ENCODE results near the gene MAN2B2. TPM values are rescaled to one million over a fixed set of nuclear protein-coding genes. Genes with fewer than 3 reads are reported as not detected.
"Not testable (repeated sequence)": the region's sequence is repeated elsewhere in the genome, so short reads cannot be mapped to it uniquely, and the experiment has no call there.

Gene MAN2B2
- total RNA-seq, 1 donor from 2014 or later, result 19.0 TPM

DNA sequence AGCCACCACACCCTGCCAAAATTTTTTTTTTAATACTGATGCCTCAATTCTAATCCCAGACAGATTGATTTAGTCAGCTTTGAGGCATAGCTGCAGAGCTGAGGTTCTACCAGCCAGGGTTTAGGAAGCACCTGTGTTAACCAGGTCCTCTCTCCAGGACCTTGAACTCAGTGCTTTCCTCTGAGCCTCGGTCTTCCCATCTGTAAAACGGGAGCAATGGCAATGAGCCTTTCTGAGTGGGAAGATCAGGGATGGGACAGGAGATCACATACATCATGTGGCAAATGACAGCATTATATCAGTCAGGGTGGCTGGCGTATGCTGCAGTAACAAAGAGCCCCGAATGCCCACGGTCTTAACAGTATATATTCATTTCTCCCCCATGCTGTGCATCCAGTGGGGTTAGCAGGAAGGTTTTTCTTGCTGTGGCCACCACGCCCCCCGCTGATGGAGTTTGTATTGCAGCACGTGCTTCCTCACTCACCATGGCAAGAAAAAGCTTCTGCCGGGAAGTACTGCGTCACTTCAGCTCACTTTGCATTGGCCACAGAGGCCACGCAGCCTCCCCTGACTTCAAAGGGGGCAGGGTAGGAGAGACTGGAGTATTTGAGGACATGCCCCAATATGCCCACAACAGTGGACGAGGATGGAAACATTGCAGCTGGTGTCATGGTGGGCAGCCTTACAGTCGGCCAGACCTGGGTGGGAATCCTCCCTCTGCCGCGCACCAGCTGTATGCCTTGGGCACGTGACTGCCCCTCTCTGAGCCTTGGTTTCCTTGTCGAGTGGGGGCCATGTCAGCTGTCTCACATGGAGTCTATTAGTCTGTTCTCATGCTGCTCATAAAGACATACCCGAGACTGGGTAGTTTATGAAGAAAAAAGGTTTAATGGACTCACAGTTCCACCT, 41.4 kb downstream of the MAN2B2 start:
- no peak for DNase-seq (ENCODE audit: low spot score)

- no peak for DNase-seq (ENCODE audit: low spot score)
Observed at GRCh38 chr4:6617246-6617645, 42.3 kb downstream of the MAN2B2 start.

- no peak for DNase-seq (ENCODE audit: low spot score)
Observed at GRCh38 chr4:6618386-6619115, 43.6 kb downstream of the MAN2B2 start.

- DNase-seq (ENCODE audit: low spot score), result no peak
Observed at GRCh38 chr4:6619116-6619465, 44.1 kb downstream of the MAN2B2 start.

- DNase-seq (ENCODE audit: low spot score), result no peak
Observed at GRCh38 chr4:6619466-6620255, 44.7 kb downstream of the MAN2B2 start.

DNA sequence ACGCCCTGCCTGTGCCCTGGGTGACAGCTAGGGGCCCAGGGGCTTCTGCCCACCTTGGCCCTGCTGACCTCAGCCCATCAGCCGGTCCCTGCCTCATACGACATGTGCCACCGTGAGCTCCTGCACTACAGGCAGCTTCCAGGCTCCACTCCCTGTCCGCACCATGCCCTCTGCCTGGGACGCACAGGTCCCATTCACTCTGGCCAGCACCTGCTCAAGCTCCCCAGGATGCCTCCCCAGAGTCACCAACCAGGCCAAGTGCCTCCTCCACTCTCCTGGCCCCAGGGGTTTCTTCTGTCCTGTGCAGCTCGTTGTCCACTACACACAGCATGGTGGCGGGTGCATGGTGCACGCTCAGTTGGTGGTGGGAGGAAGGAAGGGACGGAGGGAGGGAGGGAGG, 45.3 kb downstream of the MAN2B2 start:
- DNase-seq (ENCODE audit: low spot score), result no peak

DNA sequence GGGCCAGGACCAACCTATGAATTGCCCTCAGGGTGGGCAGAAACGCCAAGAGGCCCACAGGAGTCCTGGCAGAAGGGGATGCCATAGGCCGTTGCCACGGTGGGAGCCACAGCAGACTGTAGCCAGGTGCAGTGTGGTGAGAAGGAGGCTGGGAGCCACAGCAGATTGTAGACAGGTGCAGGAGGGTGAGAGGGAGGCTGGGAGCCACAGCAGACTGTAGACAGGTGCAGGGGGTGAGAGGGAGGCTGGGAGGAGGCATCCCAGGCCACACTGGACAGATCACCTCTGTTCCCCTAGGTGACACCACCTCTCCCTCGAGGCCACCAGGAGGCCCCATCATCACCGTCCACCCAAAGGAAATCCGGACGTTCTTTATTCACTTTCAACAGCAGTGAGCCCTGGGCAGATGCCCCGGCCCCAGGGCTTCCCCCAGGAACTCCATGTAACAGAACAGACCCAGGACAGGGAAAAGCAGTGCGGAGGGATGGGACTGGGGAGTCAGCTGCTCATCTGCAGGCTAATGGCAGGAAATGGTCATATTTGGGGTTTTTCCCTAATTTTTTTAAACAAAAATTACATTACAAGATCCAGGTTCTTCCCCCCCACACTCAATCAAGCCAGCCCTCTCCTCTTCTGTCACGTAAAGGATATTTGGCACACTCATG, 46.0 kb downstream of the MAN2B2 start:
- DNase-seq (ENCODE audit: low spot score), result no peak

GRCh38 chr4:6621556-6621927, 46.6 kb downstream of the MAN2B2 start:
- no peak for DNase-seq (ENCODE audit: low spot score)

- no peak for DNase-seq (ENCODE audit: low spot score)
Observed at GRCh38 chr4:6622744-6623143, 47.8 kb downstream of the MAN2B2 start.

DNA sequence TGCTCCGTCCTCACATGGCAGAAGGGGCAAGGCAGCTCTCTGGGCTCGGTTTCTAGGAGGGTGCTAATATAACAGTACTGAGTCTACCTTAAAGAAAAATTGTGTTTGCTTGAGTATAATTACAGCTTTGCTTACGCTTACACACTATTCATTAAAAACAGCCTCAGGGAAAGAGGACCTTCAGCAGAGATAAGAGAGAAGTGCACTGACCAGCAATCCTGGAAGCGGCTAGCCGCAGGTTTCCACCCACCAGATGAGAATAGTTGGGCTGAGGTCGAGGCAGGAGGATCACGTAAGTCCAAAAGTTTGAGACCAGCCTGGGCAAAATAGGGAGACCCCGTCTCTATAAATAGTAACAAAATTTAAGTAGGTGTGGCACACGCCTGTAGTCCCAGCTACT, 50.3 kb downstream of the MAN2B2 start:
- DNase-seq (ENCODE audit: low spot score), result no peak

DNA sequence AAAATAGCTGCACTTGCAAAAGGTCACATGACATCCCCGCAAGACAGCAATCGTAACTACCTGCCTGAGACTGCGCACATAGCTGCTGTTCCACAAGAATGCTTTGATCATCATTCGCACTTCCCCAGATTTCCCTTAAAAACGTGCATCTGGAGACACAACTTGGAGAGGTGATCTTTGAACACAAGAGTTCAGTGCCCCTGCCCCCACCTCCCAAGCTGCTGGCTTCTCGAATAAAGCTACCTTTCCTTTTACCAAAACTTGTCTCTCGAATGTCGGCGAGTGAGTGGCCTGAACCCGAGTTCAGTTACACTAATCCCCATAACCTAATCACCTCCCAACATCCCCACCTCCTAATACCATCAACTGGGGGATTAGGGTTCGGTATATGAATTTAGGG, 51.1 kb downstream of the MAN2B2 start:
- no peak for DNase-seq (ENCODE audit: low spot score)

GRCh38 chr4:6627832-6628231, 52.8 kb downstream of the MAN2B2 start:
- DNase-seq (ENCODE audit: low spot score), result no peak

DNA sequence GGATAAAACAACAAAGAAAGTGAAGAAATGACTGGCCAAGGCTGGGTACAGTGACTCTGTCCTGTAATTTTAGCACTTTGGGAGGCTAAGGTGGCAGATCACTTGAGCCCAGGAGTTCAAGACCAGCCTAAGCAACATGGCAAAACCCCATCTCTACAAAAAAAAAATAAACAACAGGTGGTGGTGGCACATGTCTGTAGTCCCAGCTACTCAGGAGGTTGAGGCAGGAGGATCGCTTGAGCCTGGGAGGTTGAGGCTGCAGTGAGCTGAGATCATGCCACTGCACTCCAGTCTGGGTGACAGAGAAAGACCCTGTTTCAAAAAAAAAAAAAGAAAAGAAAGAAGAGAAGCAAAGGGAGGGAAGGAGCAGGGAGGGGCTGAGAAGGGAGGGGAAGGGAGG, 53.5 kb downstream of the MAN2B2 start:
- DNase-seq (ENCODE audit: low spot score), result not testable (repeated sequence)

GRCh38 chr4:6632125-6632524, 57.1 kb downstream of the MAN2B2 start:
- no peak for DNase-seq (ENCODE audit: low spot score)

DNA sequence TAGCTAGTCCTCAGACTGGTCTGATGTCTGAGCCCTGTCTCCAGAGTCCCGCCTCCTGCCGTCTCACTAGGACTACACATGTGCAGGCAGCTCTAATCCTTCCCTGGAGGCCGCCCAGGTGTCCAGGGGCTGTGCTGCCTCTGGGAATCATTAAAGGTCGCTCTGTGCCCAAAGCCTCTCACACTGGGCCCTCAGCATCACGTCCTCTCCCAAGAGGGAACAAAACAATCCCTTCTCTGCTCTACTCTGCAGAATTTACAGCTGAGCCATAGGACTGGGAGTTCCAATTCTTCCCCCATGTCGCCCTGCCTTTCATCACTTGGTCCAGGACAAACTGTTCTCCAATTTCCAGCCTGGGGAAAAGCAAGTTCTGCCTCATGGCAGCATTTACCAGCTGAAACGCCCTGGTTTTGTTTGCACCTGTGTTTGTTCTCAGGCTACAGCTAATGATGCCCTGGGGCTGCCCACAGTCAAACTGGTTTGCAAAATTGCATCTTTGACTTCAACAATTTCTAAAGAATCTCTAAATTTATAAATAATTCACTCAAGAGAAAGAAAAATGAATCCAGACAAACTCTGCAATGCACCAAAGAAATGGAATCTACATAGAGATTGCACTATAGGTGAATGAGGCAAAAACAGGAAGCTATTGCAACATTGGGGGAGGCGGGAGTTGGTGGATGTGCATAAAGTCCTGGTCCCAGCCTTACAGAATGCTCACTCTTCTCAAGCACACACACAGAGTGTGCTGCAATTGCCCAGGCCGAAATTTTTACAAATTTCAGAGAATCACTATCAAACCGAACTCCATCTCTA, 58.3 kb downstream of the MAN2B2 start:
- DNase-seq (ENCODE audit: low spot score), result no peak

GRCh38 chr4:6634746-6635145, 59.8 kb downstream of the MAN2B2 start:
- no peak for DNase-seq (ENCODE audit: low spot score)

GRCh38 chr4:6639137-6639680, 64.2 kb downstream of the MAN2B2 start:
- no peak for DNase-seq (ENCODE audit: low spot score)

- DNase-seq (ENCODE audit: low spot score), result peak; percentile 97
Observed at GRCh38 chr4:6640292-6641163, 65.5 kb downstream of the MAN2B2 start, which contains the start of gene MRFAP1. MRFAP1 (plus strand) TSS chr4:6640685; CDS start chr4:6640863, 178 bp downstream.
